ENCODE measurements around the gene HBD.

GRCh38 chr11:5246772-5247471 is 12.6 kb upstream of the HBD start:
- TF ChIP-seq CTCF (conservative IDR thresholded peaks at IDR 0.05 in 1 of 2, IDR thresholded peaks at IDR 0.05 in 1 of 2; ENCODE audit: low read depth in 1 of 2, low read length in 2 of 2) (no peak), EZH2 (IDR thresholded peaks at IDR 0.05; ENCODE audit: low read length, missing control alignments) (no peak)

Measured in fibroblast of lung (primary cell).